OCI-LY1 (cell line): Measurements from ENCODE around the gene FAM184A.
A peak's percentile ranks its signal among the peaks of the same experiment; 100 is the strongest.

ENCODE experiments used
- H2AFZ ChIP-seq: fragments of 200-600 bp; sonication (generic), shearing (Covaris generic); 2 replicates; pipeline ENCODE4 v1.6.0; 2014; ENCODE audit warnings: antibody characterized with exemption, mild to moderate bottlenecking, low read length
- H3F3A ChIP-seq: fragments of 200-600 bp; sonication (generic), shearing (Covaris generic); 2 replicates; pipeline ENCODE4 v1.6.0; 2014; ENCODE audit warnings: mild to moderate bottlenecking, antibody characterized with exemption, low read length, moderate library complexity; ENCODE audit not compliant: insufficient read depth
- H3K27ac ChIP-seq: fragments of 200-600 bp; sonication (generic); 2 replicates; pipeline ENCODE4 v1.5.1; 2014; ENCODE audit warnings: low read length, mixed run types, mild to moderate bottlenecking, low read depth; ENCODE audit not compliant: poor library complexity, severe bottlenecking
- H3K27me3 ChIP-seq: fragments of 200-600 bp; sonication (generic); 2 replicates; pipeline ENCODE4 v1.6.0; 2014; ENCODE audit warnings: antibody characterized with exemption, mild to moderate bottlenecking, low read length, moderate library complexity; ENCODE audit not compliant: insufficient read depth
- H3K36me3 ChIP-seq: fragments of 200-600 bp; sonication (generic); 2 replicates; pipeline ENCODE4 v1.6.1; 2014; ENCODE audit warnings: mild to moderate bottlenecking, antibody characterized with exemption, low read length, moderate library complexity, mixed read lengths; ENCODE audit not compliant: insufficient read depth
- H3K4me1 ChIP-seq: fragments of 200-600 bp; sonication (generic); 2 replicates; pipeline ENCODE4 v1.5.1; 2014; ENCODE audit warnings: mild to moderate bottlenecking, low read length, moderate library complexity; ENCODE audit not compliant: insufficient read depth, severe bottlenecking
- H3K4me2 ChIP-seq: fragments of 200-600 bp; sonication (generic), shearing (Covaris generic); 2 replicates; pipeline ENCODE4 v1.6.1; 2014; ENCODE audit warnings: low read length
- H3K4me3 ChIP-seq: fragments of 200-600 bp; sonication (generic); 2 replicates; pipeline ENCODE4 v1.5.1; 2014; ENCODE audit warnings: low read length, low read depth, mild to moderate bottlenecking, mixed read lengths; ENCODE audit not compliant: poor library complexity, severe bottlenecking
- H3K79me2 ChIP-seq: fragments of 200-600 bp; shearing (Covaris generic); 2 replicates; pipeline ENCODE4 v1.6.1; 2016; ENCODE audit warnings: mixed run types, low read length, mixed read lengths; ENCODE audit not compliant: insufficient read depth
- H3K9ac ChIP-seq: fragments of 200-600 bp; sonication (generic), shearing (Covaris generic); 2 replicates; pipeline ENCODE4 v1.6.1; 2014; ENCODE audit warnings: mild to moderate bottlenecking, low read length, mixed read lengths
- H3K9me2 ChIP-seq: fragments of 200-600 bp; sonication (generic), shearing (Covaris generic); 2 replicates; pipeline ENCODE4 v1.6.1; 2014; ENCODE audit warnings: low read depth, mild to moderate bottlenecking, low read length, mixed read lengths
- H3K9me3 ChIP-seq: fragments of 200-600 bp; shearing (Covaris generic); 2 replicates; pipeline ENCODE4 v1.6.1; 2014; ENCODE audit warnings: low read length, mixed read lengths
- H4K20me1 ChIP-seq: fragments of 200-600 bp; sonication (generic), shearing (Covaris generic); 2 replicates; pipeline ENCODE4 v1.6.0; 2016; ENCODE audit warnings: mild to moderate bottlenecking, low read length; ENCODE audit not compliant: insufficient read depth
- EZH2 ChIP-seq: fragments of 200-600 bp; sonication (generic), shearing (Covaris generic); IDR thresholded peaks from 2 replicates; pipeline ENCODE4 v1.8.0; 2017; ENCODE audit warnings: borderline replicate concordance, mixed run types, mild to moderate bottlenecking, antibody characterized with exemption, low read length, moderate library complexity, mixed read lengths
- TF ChIP-seq, protein P1 (sequence below): fragments of 200-600 bp; sonication (generic), shearing (Covaris generic); IDR thresholded peaks from 2 replicates; pipeline ENCODE4 v1.5.1; 2017; ENCODE audit warnings: mild to moderate bottlenecking, antibody characterized with exemption, low read length, moderate library complexity, mixed read lengths

The FAM184A gene

DNA sequence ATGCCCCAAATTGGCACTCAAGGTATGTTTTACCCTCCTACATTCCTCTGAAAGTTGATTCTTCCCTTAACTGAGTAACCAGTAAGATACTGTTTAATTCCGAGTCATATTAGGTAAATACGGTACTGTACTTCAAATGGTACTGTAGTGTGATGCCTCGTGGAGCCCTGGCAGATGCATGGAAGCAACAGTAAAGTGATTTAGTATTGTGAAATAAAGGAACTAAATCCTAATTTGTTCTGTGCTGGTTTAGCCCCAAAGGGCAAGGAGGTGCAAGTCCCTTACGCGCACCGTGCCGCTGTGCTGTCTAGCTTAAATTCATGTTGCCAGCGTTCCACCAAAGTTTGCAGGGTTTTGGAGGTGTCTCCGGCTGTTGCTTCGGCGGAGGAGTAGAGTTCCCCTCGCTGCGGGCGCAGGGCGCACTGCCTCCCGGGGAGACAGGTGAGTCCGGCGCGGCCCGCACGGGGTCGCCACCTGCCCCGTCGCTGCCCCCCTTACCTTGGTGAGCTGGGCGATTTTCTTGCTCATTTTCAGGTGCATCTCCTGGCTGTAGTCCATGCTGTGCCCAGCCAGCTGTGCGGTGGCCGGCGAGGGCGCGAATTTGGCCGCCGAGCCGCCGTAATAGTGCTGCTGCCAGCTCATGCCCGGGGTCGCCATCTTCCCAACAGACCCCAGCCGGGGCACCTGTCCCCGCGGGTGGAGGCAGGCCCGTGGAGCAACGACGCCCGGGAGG lies 655 bp downstream of the FAM184A start:
- no peak overlapping the region for H2AFZ ChIP-seq
- H3K4me1 ChIP-seq = peaks cover 17% of the 10 kb centered on the region
- H3K27me3 ChIP-seq = no peaks in the 10 kb centered on the region
- no peaks in the 10 kb centered on the region for H4K20me1 ChIP-seq
- no peaks in the 10 kb centered on the region for H3K9me3 ChIP-seq
- H3K4me2 ChIP-seq = peak overlapping the region; percentile 81
- H3K4me3 ChIP-seq = peak overlapping the region; percentile 62
- TF ChIP-seq, protein P1, sequence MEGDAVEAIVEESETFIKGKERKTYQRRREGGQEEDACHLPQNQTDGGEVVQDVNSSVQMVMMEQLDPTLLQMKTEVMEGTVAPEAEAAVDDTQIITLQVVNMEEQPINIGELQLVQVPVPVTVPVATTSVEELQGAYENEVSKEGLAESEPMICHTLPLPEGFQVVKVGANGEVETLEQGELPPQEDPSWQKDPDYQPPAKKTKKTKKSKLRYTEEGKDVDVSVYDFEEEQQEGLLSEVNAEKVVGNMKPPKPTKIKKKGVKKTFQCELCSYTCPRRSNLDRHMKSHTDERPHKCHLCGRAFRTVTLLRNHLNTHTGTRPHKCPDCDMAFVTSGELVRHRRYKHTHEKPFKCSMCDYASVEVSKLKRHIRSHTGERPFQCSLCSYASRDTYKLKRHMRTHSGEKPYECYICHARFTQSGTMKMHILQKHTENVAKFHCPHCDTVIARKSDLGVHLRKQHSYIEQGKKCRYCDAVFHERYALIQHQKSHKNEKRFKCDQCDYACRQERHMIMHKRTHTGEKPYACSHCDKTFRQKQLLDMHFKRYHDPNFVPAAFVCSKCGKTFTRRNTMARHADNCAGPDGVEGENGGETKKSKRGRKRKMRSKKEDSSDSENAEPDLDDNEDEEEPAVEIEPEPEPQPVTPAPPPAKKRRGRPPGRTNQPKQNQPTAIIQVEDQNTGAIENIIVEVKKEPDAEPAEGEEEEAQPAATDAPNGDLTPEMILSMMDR = peak; percentile 55
- TF ChIP-seq EZH2 = no peak
- H3K27ac ChIP-seq = no peak overlapping the region
- H3K9ac ChIP-seq = peak overlapping the region; percentile 41; the same call in 1 of the 2 replicates
- H3K36me3 ChIP-seq = no peaks in the 10 kb centered on the region
- H3K9me2 ChIP-seq = no peaks in the 10 kb centered on the region
- H3F3A ChIP-seq = no peaks in the 10 kb centered on the region; the same call in 1 of the 2 replicates
- no peaks in the 10 kb centered on the region for H3K79me2 ChIP-seq

DNA sequence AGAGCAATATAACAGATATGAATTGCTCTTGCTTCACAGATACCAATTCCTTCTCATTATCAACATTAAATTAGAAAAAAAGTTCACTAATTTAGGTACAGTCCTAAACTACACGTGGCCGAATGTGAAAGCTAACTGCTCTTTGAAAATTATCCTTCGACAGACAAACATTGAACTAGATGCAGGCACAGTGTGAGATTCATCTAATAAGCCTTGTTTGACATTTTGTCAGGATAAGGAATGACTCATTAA lies 1.1 kb downstream of the FAM184A start:
- no peaks in the 10 kb centered on the region; the same call in 1 of the 2 replicates for H3F3A ChIP-seq
- peak overlapping the region; percentile 81 for H3K4me2 ChIP-seq
- H3K9ac ChIP-seq = no peak overlapping the region
- peak overlapping the region; percentile 62 for H3K4me3 ChIP-seq
- no peaks in the 10 kb centered on the region for H3K27me3 ChIP-seq
- H4K20me1 ChIP-seq = no peaks in the 10 kb centered on the region
- TF ChIP-seq EZH2 = no peak
- TF ChIP-seq, protein P1 = no peak
- no peaks in the 10 kb centered on the region for H3K79me2 ChIP-seq
- H3K36me3 ChIP-seq = no peaks in the 10 kb centered on the region
- peaks cover 17% of the 10 kb centered on the region for H3K4me1 ChIP-seq
- H2AFZ ChIP-seq = no peak overlapping the region
- no peak overlapping the region for H3K27ac ChIP-seq
- no peaks in the 10 kb centered on the region for H3K9me2 ChIP-seq
- no peaks in the 10 kb centered on the region for H3K9me3 ChIP-seq

DNA sequence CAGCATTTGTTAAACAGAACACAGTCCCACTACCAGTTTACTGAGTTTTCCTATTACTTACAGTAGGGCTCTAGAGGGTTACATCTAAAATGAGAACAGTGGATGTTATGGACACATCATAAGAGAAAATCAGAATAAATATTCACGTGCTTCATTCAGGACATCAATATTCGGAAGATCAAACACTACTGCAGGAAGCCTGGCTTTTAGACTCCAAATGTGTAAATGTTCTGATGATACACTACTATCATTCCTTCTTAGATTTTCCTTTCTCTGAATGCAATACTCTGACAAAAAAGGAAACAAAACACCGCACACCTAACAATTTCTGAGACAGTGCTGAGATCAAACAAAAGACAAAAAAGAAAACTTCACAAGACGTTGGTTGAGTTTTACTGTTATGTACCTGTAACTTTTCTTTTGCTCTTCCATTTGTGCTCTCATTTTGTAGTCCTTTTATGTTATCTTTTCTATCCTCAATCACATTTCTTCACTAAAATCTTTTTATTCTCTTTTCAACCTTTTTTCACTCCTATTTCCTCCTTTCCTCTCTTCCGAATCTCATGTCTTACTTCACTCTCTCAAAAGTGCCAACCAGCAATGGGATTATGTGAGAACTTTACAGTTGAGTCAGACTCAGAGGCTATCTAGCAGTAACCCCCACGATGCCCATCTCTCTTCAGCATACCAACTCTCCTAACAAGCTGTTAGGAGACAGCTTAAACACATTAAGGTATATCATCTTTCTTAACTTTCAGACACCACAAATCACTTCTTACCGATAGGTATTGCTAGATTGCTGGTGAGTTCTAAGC lies 1.7 kb downstream of the FAM184A start:
- Histone ChIP-seq H3K4me3 (no peak overlapping the region), H3K4me2 (peak overlapping the region; percentile 81; the same call in 1 of the 2 replicates), H3K36me3 (no peaks in the 10 kb centered on the region), H3K27ac (no peak overlapping the region), H3K4me1 (peaks cover 17% of the 10 kb centered on the region), H3K27me3 (no peaks in the 10 kb centered on the region), H2AFZ (no peak overlapping the region), H3K9me2 (no peaks in the 10 kb centered on the region), H3F3A (no peaks in the 10 kb centered on the region; the same call in 1 of the 2 replicates), H3K9ac (no peak overlapping the region), H3K9me3 (no peaks in the 10 kb centered on the region), H4K20me1 (no peaks in the 10 kb centered on the region), H3K79me2 (no peaks in the 10 kb centered on the region)
- TF ChIP-seq, protein P1 = no peak
- no peak for TF ChIP-seq EZH2
